ENCODE data around the gene PLOD2.

PLOD2 gene

DNA sequence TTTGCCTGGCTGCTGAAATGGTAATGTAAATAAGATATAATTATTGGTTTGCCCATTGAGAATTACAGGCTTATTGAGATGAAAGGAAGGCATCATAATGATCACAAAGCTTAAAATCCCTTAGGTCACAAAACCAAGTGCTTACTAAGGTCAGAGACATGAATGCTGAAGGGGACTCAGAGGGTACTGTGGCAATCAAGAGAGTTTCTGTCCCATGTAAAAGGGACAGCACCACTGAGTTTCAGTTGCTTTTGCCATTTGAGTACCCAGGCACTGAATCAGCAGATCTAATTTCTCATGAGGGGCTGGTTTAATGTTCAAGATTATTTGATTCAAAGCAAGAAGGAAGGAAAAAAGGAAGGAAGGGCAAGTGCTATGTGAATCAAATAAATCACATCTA is 127.0 kb downstream of the PLOD2 start:
- DNase-seq = no peak

DNA sequence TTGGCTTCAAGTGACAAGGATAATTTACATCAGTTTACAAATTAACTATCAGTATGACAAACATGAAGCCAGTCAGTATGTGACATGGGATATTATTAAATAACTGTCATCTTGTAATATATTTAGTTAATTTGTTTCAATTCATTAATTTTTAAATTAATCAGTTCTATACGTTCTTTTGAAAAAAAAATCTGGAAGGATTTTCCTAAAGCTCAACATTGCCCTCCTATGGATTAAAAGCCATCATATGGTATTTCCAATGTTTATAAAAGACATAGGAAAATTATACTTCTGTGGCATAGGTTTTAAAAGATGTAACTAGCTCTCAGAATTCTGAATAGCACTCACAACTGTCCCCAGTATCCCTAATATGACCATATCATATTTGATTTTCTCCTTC is 134.4 kb downstream of the PLOD2 start:
- DNase-seq = peak; percentile 19

DNA sequence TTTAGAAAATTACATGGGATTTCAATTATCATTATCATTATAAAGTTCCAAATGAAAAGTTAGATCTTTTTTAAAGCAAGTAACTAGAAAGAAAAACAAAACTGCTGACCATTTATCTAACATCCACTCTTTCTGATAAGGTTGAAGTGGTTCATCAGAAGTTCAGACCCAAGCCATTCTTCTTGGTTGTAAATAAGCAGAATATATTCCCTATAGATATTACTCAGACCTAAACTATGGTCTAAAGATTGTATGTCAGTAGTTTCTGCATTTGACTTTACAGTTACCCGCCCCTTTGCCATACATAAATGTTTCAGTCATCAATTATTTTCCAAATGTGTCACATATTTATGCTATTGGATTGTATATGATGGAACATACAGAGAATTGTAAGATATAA is 136.7 kb downstream of the PLOD2 start:
- no peak for DNase-seq

DNA sequence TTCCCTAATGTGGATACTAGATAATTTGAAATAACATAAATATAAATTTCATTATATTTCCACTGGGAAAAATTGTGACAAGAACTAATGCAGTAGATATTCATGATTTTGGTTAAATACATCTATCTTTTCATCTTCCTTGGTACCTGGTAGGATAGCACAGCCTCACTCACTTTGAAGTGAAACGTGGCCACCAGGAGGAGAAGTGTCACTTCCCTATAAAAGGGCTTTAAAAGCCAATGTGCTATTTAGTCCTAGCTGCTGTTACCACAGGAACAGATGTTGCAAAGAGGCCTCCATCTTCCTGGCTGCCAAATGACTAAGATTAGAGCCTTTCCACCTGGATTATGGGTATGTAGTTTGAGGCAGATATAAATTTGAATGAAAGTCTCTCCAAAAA is 140.0 kb downstream of the PLOD2 start:
- DNase-seq = no peak

GRCh38 chr3:146019508-146019907 is 141.5 kb downstream of the PLOD2 start:
- no peak for DNase-seq
